ENCODE data around the gene NHEJ1. TPM values are rescaled to one million over a fixed set of nuclear protein-coding genes. Genes with fewer than 3 reads are reported as not detected.

Gene NHEJ1
- total RNA-seq, 1 experiment from 2014 or later: 22.2 TPM

- no peak for DNase-seq (ENCODE audit: low spot score)
Measured at GRCh38 chr2:219182331-219183150, 21.9 kb upstream of the NHEJ1 start.

DNA sequence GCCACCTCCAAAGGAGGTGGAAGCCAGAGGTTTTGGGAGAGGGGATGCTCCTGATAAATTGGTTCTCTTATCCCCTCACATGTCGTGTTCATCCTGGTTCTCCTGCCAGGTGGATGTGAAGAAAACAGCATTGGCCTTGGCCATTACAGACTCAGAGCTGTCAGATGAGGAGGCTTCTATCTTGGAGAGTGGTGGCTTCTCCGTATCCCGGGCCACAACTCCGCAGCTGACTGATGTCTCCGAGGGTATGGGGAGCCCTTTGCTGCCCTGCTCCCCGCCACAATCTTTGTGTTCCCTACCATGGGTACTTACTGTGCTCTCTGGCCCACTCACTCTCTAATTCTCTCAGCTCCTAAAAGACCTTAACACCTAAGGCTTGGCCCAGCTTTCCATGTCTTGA lies 20.9 kb upstream of the NHEJ1 start:
- no peak for DNase-seq (ENCODE audit: low spot score)

- DNase-seq (ENCODE audit: low spot score): no peak
Measured at GRCh38 chr2:219180961-219181360, 20.3 kb upstream of the NHEJ1 start.

DNA sequence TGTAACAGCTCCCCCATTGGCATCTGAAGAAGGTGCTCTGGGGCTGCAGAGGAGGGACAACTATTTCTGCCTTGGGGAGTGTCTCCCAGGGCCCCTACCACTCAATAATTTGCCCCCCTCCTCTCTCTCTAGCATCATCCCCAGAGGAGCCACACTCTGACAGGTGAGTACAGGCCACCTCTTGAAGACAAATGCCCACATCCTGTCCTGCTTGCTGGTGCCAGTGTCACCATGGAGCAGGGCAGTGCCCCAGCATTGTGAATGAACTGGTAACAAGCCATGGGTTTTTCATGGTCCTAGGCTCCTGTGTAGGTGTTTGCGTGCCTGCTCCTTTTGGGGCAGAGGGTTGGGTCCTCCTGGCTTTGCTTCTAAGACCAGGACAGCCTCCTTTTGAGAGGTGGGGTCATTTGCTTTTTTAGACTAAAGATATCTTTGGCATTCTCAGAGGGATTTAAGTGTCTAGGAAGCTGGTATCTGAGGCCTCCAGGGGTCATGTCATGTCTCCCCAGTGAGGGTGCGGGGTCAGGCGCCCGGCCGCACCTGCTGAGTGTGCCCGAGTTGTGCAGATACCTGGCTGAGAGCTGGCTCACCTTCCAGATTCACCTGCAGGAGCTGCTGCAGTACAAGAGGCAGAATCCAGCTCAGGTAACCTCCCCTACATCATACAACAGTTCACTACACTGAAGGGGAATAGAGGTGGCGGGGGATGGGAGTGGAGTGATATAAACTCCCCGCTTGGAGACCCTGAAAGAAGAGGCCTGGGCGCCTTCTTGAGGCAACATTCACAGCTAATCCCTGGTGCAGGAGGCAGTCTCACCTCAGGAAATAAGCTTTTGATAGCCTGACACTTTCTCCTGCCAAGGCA lies 19.2 kb upstream of the NHEJ1 start:
- DNase-seq (ENCODE audit: low spot score): no peak

DNA sequence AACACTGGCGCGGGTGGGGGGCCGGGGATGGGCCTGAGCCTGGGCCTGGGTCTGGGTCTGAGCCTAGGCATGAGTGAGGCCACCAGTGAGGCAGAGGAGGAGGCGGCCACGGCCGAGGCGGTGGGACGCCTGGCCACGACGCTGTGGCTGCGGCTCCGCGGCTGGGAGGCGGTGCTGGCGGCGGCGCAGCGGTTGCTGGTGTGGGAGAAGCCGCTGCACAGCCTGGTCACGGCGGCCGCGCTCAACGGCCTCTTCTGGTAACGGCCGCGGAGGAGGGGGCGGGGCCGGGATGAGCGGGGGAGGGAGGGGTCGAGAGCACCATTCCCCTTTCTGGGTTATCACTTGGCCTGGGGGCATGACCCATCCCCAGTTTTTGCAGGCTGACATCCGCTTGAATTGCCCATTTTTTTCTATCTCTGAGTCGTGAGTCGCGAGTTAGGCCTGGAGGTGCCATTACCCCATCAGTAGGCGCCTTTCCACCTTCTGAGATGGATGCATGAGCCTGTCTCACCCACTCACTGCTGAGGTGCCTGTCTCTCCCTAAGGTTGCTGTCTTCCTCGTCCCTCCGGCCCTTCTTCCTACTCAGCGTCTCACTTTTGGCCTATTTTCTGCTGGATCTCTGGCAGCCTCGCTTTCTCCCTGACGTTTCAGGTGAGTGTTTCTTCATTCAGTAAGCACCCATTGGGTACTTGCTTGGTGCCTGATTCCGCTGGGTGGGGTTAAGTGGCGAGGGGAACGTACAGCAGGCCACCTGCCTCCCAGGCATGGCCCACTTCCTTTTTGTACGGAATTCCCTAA lies 18.0 kb upstream of the NHEJ1 start:
- peak; percentile 27 for DNase-seq (ENCODE audit: low spot score)

GRCh38 chr2:219177552-219178376 lies 17.1 kb upstream of the NHEJ1 start, which contains the start of gene RETREG2:
RETREG2 (plus strand) TSS chr2:219178275; CDS start chr2:219178353, 78 bp downstream.
- peak; percentile 92 for DNase-seq (ENCODE audit: low spot score)

DNA sequence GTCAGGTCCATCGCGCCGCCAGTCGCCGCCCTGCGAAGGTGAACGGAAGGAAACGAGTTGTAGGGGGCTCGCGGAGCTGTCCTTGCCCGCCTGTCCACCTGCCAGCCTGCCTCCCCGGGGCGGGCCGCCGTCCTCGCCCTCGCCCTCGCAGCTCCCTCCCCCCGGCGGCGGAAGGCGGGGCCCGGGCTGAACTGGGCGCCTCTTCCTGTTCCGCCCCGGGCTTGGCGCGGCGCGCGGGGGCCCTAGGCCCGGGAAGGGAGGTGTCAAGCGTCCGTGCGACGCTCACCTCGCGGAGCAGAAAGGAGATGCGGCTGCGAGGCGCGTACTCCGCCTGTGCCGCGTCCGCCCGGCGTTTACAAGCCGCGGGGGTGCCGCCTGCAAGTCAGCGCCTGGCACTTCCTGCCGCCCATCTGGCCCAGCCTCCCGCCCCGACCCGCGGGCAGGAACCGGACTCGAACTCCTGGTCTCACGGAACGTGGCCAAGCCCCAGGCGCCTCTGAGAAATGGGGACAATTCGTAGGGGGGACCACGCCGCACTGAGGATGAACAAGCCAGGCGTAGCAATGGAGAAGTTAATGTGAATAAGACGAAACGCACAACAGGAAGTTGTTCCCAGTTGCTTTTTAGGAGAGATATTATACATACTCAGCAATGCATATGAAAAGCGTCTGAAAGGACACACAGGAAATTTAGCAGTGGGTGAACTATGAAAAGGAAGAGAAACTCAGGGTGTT lies 16.4 kb upstream of the NHEJ1 start, which contains the start of gene CNPPD1:
CNPPD1 (minus strand) TSS at position 108 of the 734 bp plus-strand sequence; CDS start at position 11, 97 bp downstream.
- peak; percentile 64 for DNase-seq (ENCODE audit: low spot score)

DNA sequence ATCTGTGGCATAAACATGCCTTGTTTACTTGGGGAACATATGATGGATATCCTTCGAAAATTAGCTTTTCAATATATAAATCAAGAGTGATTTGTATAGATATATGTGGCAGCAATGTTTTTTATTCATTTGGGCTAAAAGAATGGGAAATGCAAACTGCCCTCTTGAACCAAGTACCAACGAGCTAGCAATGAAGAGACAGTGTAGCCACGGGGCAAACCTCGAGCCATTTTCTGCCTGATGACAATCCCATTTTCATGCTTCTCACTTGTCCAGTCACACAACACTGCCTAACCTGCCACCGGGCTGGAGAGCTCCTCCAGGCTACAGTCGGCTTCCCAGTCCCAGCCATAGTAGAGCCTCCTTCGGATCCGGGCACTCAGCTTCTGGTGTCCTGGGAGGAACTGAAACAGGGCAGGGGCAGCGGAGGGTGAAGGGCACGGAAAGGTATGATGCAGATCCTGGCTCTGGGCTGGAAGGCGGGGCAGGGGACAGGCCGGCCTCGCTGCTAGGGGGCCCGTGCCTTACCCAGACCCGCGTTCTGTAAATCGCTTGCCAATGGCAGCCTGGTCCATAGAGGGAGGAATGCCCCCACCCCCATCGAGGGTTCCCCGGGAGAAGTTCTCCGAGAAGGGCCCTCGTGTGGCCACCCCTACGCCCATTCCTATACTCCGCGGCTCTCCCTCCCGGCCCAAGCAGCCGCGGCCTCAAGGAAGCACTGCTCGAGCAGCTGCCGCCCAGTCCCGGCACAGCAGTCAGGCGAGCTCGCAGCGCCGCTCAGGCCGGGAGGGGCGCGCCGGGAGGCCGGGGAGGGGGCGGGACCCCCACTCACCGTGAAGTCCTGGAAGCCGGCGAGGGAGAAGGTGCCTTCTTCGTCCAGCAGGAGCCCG lies 15.6 kb upstream of the NHEJ1 start:
- DNase-seq (ENCODE audit: low spot score): peak; percentile 38

- no peak for DNase-seq (ENCODE audit: low spot score)
Measured at GRCh38 chr2:219175486-219175885, 14.9 kb upstream of the NHEJ1 start.

DNA sequence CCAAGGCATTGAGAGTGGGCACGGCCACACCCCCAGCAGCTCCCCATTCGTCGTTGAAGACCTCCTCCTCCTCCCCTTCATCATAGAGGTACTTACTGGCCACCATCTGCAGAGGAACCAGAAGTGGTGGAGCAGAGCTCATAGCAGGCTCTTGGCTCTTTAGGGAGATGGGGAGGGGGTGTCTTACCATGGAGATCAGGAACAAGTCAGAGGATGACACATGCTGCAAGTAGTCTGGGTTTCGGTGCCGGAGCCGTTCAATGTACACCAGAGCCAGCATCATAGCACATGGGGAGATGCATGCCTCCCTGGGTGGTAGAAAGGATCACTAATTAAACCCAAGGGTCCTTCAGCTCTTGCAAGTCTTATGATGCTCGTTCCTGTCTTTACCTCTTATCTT lies 14.2 kb upstream of the NHEJ1 start:
- no peak for DNase-seq (ENCODE audit: low spot score)

DNA sequence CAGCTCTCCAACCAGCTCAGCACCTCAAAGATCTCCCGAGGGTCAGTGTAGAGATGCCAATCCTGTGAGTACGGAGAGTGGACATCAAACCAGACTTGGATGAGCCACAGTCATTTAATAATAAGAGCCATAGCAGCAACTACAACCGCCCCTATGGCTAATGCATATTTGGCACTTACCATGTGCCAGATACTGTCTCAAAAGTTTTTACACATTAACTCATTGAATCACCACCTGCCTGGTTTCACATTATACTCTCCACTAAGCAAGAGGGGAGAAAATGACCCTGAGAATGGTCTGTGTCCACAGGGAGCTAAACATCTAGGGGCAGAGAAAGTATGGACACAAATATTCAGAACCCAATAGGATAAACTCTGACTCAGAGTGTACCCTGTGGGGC lies 13.5 kb upstream of the NHEJ1 start:
- no peak for DNase-seq (ENCODE audit: low spot score)

DNA sequence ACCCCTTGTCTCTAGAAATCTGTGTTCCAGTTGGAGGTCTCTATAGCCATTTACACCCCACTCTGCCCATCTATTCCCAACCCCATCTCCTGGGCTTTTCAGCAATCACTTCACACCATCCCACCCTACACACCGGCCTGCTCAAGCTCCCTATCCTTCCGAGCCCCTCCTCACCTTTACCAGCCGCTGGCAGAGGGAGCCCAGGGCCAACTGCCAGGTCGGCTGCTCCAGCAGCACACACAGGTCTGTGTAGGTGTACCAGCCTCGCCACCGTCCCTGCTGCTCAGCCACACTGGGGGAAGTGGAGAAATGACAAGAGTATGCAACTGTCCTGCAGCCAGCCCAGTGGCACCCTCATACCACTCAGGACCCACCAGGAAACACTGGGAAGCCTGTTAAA lies 12.6 kb upstream of the NHEJ1 start:
- no peak for DNase-seq (ENCODE audit: low spot score)

DNA sequence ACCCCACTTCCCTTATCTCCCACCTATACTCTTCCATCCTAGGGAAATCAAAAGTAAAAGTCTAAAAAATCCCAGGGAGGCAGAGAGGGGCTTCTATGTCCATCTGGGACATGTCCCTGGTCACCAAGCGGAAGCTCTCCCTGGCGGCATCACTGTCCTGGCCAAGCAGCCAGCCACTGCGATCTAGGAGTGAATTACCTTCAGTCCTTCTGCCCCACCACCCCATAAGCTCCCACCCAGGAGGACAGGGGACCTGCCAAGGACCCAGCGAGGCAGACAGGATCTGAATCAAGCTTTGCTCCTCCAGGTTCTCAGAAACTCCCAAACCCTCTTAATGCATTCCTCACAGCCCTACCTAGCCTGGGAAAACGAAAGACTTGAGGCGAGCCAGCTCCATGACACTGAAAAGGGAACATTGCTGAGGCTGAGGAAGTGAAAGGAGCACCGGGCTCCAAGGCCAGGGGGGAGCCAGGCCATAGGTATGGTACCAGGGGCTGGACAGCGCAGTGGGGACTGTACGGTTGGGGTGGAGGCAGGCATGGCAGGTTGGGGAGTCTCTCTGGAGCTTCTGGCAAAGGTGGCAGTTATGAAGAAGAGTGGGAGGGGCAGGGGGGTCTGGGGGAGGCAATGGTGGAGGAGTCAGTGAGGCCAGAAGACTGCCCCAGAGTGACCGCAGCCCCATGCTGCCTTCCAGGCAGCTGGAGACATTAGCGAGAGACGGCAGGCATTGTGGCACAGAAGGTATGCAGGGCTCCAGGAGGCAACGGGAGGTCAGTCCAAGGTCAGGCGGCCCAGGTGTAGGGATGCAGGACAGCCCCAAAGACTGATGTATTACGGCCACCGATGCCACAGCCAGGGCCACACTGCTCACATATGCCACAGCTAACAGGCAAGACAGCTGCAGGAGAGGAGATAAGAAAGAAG lies 11.9 kb upstream of the NHEJ1 start:
- DNase-seq (ENCODE audit: low spot score): no peak

- DNase-seq (ENCODE audit: low spot score): peak; percentile 75
Measured at GRCh38 chr2:219171231-219171651, 10.6 kb upstream of the NHEJ1 start.

GRCh38 chr2:219169930-219170654 lies 9.5 kb upstream of the NHEJ1 start, which contains the start of gene SLC23A3:
SLC23A3 (minus strand) TSS chr2:219170029; CDS start chr2:219169984, 45 bp downstream.
- no peak for DNase-seq (ENCODE audit: low spot score)

DNA sequence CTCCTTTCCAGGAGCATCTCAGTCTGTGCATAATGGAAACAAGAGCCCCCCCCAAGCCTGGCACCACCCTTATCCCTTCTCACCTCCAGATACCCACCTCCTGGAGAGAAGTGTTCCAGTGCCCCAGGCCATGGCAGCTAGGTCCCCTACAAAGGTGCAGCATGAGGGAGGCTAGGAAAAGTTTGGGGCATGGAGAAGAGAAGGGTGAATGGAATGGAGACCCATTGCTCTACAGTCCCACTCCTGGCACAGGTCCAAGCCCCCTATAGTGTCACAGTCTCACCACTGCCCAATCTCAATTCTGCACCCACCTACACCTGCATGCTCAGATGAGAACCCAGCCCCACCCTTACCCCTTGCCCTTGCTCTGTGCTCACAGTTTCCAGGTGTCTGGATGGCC lies 8.3 kb upstream of the NHEJ1 start:
- DNase-seq (ENCODE audit: low spot score): no peak

DNA sequence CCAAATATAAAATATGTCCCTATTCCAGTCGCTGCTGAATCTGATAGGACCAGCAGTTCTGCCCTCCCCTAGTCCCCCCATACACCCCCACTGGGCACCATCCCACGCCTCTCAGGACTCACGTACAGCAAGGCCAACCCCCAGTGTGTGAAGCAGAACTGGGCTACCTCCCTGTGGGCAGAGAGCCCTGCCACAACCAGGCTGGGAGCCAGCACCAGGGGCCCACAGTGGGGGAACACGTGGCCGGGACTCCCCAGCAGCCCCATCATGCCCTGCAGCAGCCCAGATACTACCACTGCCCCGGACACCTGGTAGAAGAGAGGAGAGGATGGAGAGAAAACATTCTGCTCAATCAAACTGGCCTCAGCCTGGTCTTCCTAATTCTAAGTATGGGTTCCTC lies 7.9 kb upstream of the NHEJ1 start:
- no peak for DNase-seq (ENCODE audit: low spot score)

Measured in A172 (cell line).